Aorta (tissue), 5 donors: ENCODE results near the gene SSX3. TPM values are rescaled to one million over a fixed set of nuclear protein-coding genes. Genes with fewer than 3 reads are reported as not detected.
"Not testable (repeated sequence)": the region's sequence is repeated elsewhere in the genome, so short reads cannot be mapped to it uniquely, and the experiment has no call there.

ENCODE experiments used
- ATAC-seq: fragments of 200-7000 bp; cut with Tn5 transposase; one replicate; pipeline ENCODE4 v1.9.1; 2022; ENCODE audit warnings: moderate library complexity; ENCODE audit not compliant: low FRiP score
- DNase-seq, 2 donors: peaks; one replicate each; pipeline ENCODE4 v3.0.0-alpha.2; 2020
- H3K27ac ChIP-seq, 2 donors: one replicate each; pipeline ENCODE4 v1.5.1; 2013; ENCODE audit warnings: low read length in 2 of 2, mild to moderate bottlenecking in 2 of 2, moderate library complexity in 2 of 2, control low read depth in 1 of 2, inconsistent platforms in 1 of 2, low read depth in 1 of 2
- H3K27me3 ChIP-seq, 2 donors: one replicate each; pipeline ENCODE4 v1.6.1; 2013; ENCODE audit warnings: control low read depth in 1 of 2, low read length in 1 of 2, mild to moderate bottlenecking in 1 of 2, moderate library complexity in 1 of 2; ENCODE audit not compliant: insufficient read depth in 2 of 2, control insufficient read depth in 1 of 2
- H3K36me3 ChIP-seq, 2 donors: one replicate each; pipeline ENCODE4 v1.6.1; 2013; ENCODE audit warnings: control low read depth in 1 of 2, low read length in 1 of 2, mild to moderate bottlenecking in 1 of 2; ENCODE audit not compliant: insufficient read depth in 2 of 2, control insufficient read depth in 1 of 2
- H3K4me1 ChIP-seq, 2 donors: one replicate each; pipeline ENCODE4 v1.6.1; 2013; ENCODE audit warnings: low read length in 2 of 2, control low read depth in 1 of 2, mild to moderate bottlenecking in 1 of 2, moderate library complexity in 1 of 2; ENCODE audit not compliant: insufficient read depth in 2 of 2, control insufficient read depth in 1 of 2
- H3K4me3 ChIP-seq, 2 donors: one replicate each; pipeline ENCODE4 v1.5.1; 2013; ENCODE audit warnings: low read length in 2 of 2, control low read depth in 1 of 2, mild to moderate bottlenecking in 1 of 2
- H3K9me3 ChIP-seq: one replicate; pipeline ENCODE4 v1.6.1; 2013; ENCODE audit warnings: mild to moderate bottlenecking, low read length; ENCODE audit not compliant: control insufficient read depth
- WGBS, 2 donors: extraction: QIAGEN DNeasy Blood & Tissue Kit; methylation state at CpG; one replicate each; pipeline ENCODE4 v1.1.7; 2013; 5-methylcytosine and 5-hydroxymethylcytosine counted together
- intact Hi-C, 2 donors: fragments of 100-400 bp; cut with DNase I; formaldehyde crosslinking; loops; one replicate each; pipeline versions ENCODE4 v1.14.2 to v1.15.0; 2022
- polyA plus RNA-seq, 2 donors: library from polyadenylated mRNA; stranded (reverse); fragments of 200-250 nt; gene quantifications; one replicate each; pipeline ENCODE4 v1.2.3, GENCODE V29; 2013
- total RNA-seq, 2 donors: library from RNA; stranded (reverse); fragmentation: NEBNext Ultra II Directional; extraction: Animal tissue kit (Norgen Biotek cat#: 25700); gene quantifications; one replicate each; pipeline ENCODE4 v1.2.1, GENCODE V29; 2021
- donor health status: healthy with polysubstance abuse.
- donor health status: Bipolar disorder and iron deficiency.
- donor health status: DM: no; HTN: no; CAD: no.
- donor health status: DM: no; HTN: no; CAD: no.
- donor health status: DM: yes; HTN: yes; CAD: no.

Gene SSX3
- total and polyA plus RNA-seq, 4 donors: not detected

DNA sequence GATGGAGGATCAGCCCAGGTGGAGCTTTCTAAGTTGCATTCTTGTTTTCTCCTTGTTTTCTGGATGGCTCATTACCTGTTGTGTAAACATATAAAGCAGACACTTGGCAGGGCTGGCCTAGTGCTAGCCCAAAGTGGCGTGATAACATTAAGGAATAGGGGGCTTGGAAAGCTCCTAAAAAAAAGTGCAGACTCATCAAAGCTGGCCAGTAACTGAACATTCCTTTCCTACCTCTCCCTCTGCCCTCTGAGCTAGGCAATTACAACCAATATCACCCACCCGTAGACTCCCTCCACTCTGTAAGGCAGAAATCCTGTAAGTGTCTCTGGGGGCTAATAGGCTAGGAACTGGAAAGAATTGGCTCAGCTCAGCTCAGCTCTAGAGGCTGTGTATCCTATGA is 42.5 kb downstream of the SSX3 start:
- ATAC-seq, H3K36me3 ChIP-seq, H3K27ac ChIP-seq, H3K4me1 ChIP-seq, H3K4me3 ChIP-seq, H3K9me3 ChIP-seq, H3K27me3 ChIP-seq, DNase-seq, intact Hi-C loops: not testable (repeated sequence)
- 48 to 58% methylated on average over 2 of the region's 2 CpGs for WGBS, 2 donors

DNA sequence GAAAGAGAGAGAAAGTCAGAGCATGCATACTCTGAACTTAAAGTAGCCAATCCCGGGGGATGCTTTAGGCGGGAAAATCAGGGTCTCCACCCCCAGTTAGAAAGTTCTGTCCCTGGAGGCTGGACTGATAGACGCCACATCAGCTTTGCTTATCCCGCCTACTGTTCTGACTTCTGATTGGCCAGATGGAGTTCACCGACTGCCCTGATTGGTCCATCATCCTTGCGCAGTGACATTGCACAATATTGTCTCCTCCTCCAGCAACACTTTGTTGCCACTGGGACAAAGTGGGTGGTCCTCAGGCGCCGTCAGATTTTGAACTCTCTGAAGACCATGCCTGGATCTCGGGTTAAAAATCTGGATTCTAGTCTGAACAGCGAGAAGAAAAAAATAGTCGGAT is 50.3 kb downstream of the SSX3 start:
- intact Hi-C loops: no loop called here
- WGBS, 2 donors: 83 to 89% methylated on average over 11 of the region's 11 CpGs
- no peak for ATAC-seq

More for the DNA sequence above, 50.3 kb downstream of the SSX3 start:
- H3K36me3 ChIP-seq: no peaks in the 10 kb centered on the region
- no peaks in the 10 kb centered on the region for H3K4me1 ChIP-seq
- no peak for DNase-seq
- H3K27me3 ChIP-seq: no peaks in the 10 kb centered on the region
- no peak overlapping the region for H3K27ac ChIP-seq
- H3K4me3 ChIP-seq: no peak overlapping the region
- no peaks in the 10 kb centered on the region for H3K9me3 ChIP-seq

Other genes starting within 250 kb of the SSX3 start
- not detected for gene SPACA5B, start 226.1 kb downstream of the SSX3 start, total RNA-seq
- gene SPACA5B, start 226.1 kb downstream of the SSX3 start, polyA plus RNA-seq: not detected
- not detected for gene SSX5, start 159.9 kb downstream of the SSX3 start, total RNA-seq
- gene SSX5, start 159.9 kb downstream of the SSX3 start, polyA plus RNA-seq: not detected
- not detected for gene SSX1, start 101.3 kb downstream of the SSX3 start, total RNA-seq
- not detected for gene SSX1, start 101.3 kb downstream of the SSX3 start, polyA plus RNA-seq
- gene SSX4, start 26.8 kb upstream of the SSX3 start, total RNA-seq: not detected
- gene SSX4, start 26.8 kb upstream of the SSX3 start, polyA plus RNA-seq: not detected
- gene SSX4B, start 55.3 kb upstream of the SSX3 start, total RNA-seq: not detected
- not detected for gene SSX4B, start 55.3 kb upstream of the SSX3 start, polyA plus RNA-seq
- gene SLC38A5, start 113.6 kb upstream of the SSX3 start, total RNA-seq: 10 to 100 TPM; 11.8 to 13.2 TPM
- 1 to 10 TPM; 6.0 to 8.5 TPM for gene SLC38A5, start 113.6 kb upstream of the SSX3 start, polyA plus RNA-seq
- 10 to 100 TPM; 32.7 to 38.4 TPM for gene FTSJ1, start 119.5 kb upstream of the SSX3 start, total RNA-seq
- gene FTSJ1, start 119.5 kb upstream of the SSX3 start, polyA plus RNA-seq: 10 to 100 TPM; 28.5 to 45.1 TPM
- gene PORCN, start 152.3 kb upstream of the SSX3 start, total RNA-seq: 10 to 100 TPM; 10.3 to 12.0 TPM
- 10 to 100 TPM in 1 of 2 donors, 1 to 10 TPM in 1; 4.5 to 18.7 TPM for gene PORCN, start 152.3 kb upstream of the SSX3 start, polyA plus RNA-seq
- gene EBP, start 165.1 kb upstream of the SSX3 start, total RNA-seq: 10 to 100 TPM; 12.6 to 15.4 TPM
- gene EBP, start 165.1 kb upstream of the SSX3 start, polyA plus RNA-seq: 10 to 100 TPM; 21.7 to 32.7 TPM
- gene TBC1D25, start 183.0 kb upstream of the SSX3 start, total RNA-seq: 10 to 100 TPM; 15.2 to 16.7 TPM
- 1 to 10 TPM; 4.6 to 8.4 TPM for gene TBC1D25, start 183.0 kb upstream of the SSX3 start, polyA plus RNA-seq
- gene RBM3, start 217.8 kb upstream of the SSX3 start, total RNA-seq: 100 to 1,000 TPM; 194 to 285 TPM
- gene RBM3, start 217.8 kb upstream of the SSX3 start, polyA plus RNA-seq: 100 to 1,000 TPM; 128 to 299 TPM
- gene WDR13, start 240.8 kb upstream of the SSX3 start, total RNA-seq: 100 to 1,000 TPM; 110 to 112 TPM
- gene WDR13, start 240.8 kb upstream of the SSX3 start, polyA plus RNA-seq: 100 to 1,000 TPM; 103 to 337 TPM